ELF-1 (cell line): Measurements from ENCODE around the gene ZNF419.
A peak's percentile ranks its signal among the peaks of the same experiment; 100 is the strongest.
"Not testable (repeated sequence)": the region's sequence is repeated elsewhere in the genome, so short reads cannot be mapped to it uniquely, and the experiment has no call there.

Experiments
- DNase-seq: peaks from one replicate; pipeline ENCODE4 v3.0.0-alpha.2; 2016; ENCODE audit warnings: low read depth, low spot score

ZNF419 gene

GRCh38 chr19:57487477-57488298, at the start of gene ZNF419:
Gene ZNF419, plus strand, starts transcription at chr19:57487750. Its CDS starts 201 bp downstream, at chr19:57487951.
- DNase-seq, result peak; percentile 91

- DNase-seq, result no peak
Observed at GRCh38 chr19:57437931-57438330, 49.6 kb upstream of the ZNF419 start.

GRCh38 chr19:57438925-57439324, 48.6 kb upstream of the ZNF419 start:
- no peak for DNase-seq

DNA sequence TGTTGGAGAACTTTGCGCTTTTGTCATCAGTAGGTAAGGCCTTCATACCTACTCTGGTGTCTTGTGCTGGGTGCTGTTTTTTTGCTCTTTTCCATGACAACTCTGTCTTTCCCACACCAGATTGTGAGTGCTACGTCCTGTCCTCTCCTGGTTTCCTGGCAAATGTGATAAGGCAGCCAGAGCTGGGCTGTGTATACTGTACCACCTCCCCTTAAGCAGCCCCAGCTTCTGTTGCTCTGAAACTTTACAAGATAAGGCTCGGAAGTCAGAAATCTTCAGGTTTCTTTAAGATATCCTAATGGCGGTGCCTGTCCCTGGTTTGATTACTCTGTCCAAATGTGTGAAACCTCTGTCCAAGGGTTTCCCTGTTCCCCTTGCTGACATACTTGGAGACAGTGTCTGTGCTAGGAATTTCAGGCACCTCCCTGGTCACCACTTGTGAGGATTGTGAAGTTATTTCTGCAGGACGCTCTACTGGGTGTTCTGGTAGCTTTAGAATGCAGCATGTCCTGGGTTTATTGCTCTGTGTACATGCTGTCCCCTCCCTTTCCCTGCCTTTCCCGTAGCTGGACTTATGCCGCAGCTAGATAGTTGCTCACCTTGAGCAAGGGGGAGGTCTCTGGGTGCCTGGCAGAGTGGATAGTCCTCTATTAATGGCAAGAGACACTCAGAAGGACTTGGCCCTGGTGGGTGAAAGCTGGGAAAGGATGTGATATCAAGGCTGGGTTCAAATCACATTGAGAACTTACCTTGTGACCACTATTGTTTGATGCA, 45.4 kb upstream of the ZNF419 start:
- DNase-seq, result no peak

- DNase-seq, result no peak
Observed at GRCh38 chr19:57443121-57443696, 44.3 kb upstream of the ZNF419 start.

- no peak for DNase-seq
Observed at GRCh38 chr19:57452307-57452706, 35.2 kb upstream of the ZNF419 start.

DNA sequence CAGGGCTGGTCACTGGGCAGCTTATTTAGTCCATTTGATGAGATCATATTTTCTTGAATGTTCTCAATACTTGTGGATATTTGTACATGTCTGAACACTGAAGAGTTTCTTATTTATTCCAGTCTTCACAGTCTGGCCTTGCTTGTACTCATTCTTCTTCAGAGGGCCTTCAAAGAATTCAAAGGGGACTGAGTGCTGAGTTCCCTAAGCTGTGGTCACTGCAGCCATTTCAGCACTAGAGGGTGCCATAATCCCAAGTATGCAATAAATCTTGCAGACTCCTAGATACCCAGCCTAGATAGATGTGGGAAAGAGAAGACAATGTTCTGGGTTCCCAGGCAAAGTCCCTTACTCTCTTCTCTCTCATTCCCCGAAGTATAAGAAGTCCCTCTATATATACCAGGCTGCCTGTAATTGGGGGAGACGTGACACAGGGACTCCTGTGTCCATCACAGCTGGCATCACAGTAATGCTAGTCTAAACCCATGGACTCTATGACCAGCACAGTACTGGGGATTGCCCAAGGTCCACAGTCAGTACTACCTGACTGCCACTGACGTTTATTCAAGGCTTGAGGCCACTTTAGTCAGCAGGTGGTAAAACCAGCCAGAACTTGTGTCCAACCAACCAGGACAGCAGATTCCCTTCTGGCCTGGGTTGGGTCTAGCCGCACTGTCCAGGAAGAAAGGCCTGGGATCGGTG, 21.7 kb upstream of the ZNF419 start:
- DNase-seq, result peak; percentile 55

DNA sequence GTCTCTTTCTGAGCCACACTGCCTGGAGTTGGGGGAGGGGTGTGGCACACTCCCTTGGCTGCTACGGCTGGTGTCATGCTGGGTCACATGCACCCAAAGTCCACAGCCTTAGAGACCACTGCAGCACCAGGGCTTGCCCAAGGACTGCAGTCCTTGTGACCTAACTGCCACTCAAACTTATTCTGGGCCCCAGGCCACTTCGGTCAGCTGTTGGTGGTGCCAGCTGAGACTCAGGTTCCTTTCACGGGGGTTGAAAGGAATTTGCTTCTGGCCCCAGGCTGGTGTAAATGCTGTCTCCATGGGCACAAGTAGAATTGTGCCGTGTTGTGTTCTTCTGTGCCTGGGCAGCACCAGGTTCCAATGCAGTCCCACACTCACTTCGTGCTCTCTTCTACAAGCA, 21.1 kb upstream of the ZNF419 start:
- no peak for DNase-seq

- DNase-seq, result no peak
Observed at GRCh38 chr19:57473646-57474045, 13.9 kb upstream of the ZNF419 start.

GRCh38 chr19:57477191-57478008, 10.2 kb upstream of the ZNF419 start, which contains the start of gene ZNF772:
Gene ZNF772, minus strand, starts transcription at chr19:57477566. Its CDS starts 257 bp downstream, at chr19:57477309.
- peak; percentile 96 for DNase-seq

- not testable (repeated sequence) for DNase-seq
Observed at GRCh38 chr19:57488299-57488644, 722 bp downstream of the ZNF419 start.

GRCh38 chr19:57499332-57499679, 11.8 kb downstream of the ZNF419 start:
- not testable (repeated sequence) for DNase-seq

GRCh38 chr19:57499680-57500395, 12.3 kb downstream of the ZNF419 start, which contains the start of gene ZNF773:
Gene ZNF773, plus strand, starts transcription at chr19:57499938. Its CDS starts 143 bp downstream, at chr19:57500081.
- DNase-seq, result peak; percentile 95

DNA sequence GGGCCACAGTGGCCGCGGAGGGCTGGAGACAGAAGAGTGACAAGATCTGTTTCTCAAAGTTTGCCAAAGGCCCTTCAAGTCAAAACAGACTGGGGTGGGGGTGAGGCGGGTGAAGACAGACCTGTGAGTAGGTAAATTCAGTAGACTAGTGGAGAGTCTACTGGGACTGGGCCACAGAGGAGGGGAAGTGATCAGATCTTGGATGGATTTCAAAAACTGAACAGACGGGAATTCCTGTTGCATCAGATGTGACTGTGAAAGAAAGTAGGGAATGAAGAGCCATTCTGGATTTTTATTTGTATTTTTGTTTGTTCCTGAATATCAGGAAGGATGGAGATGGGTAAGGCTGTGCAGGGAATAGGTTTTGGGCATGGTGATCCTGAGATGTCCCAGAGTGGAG, 12.8 kb downstream of the ZNF419 start:
- not testable (repeated sequence) for DNase-seq

DNA sequence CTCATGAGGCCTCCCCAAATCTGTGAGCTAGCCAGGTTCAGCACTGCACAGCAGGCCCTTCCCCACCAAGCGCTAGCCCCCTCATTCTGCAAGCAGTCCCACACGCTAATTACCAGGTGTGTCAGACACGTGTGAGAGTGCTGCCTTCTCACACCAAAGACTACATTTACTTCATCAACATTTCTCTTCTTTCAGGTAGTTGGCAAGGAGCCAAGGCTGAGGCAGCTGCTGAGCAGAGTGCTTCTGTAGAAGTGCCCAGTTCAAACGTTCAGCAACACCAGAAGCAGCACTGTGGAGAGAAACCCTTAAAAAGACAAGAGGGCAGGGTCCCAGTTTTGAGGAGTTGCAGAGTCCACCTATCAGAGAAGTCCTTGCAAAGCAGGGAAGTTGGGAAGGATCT, 18.6 kb downstream of the ZNF419 start:
- DNase-seq, result no peak

DNA sequence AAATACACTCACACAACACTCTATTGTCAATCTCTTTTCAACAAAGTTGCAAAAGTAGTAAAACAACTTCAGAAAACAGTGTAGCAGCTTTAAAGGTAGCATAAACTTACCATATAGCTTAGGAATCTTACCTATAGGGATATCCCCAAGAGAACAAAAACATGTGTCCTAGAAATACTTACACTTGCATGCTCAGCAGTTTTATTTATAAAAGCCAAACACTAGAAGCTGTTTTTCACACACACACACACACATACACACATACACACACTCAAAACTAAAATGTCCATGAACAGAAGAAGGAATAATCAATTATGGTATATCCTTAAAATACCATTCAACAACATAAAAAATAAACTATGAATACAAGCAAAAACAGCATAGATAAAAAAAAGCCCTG, 23.9 kb downstream of the ZNF419 start:
- no peak for DNase-seq

DNA sequence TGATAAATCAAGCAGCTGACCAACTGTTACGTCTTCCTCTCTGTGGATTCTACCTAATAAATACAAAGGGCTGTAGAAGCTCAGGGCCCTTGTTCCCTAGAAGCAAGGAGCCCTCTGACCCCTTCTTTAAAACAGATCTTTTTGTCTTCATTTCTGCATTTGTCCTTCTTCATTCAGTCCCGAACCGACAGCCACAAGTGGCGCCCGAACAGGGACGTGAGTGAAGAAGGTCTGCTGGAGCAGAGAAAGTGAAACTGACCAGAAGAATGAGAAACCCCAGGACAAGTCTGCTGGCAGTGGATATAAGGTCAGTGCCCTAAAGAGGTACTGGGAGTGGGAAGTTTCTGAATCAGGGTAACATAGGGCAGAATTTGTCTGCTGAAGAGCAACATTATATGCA, 25.3 kb downstream of the ZNF419 start:
- DNase-seq, result no peak

GRCh38 chr19:57515255-57515654, 27.7 kb downstream of the ZNF419 start:
- no peak for DNase-seq

- DNase-seq, result not testable (repeated sequence)
Observed at GRCh38 chr19:57518021-57518420, 30.5 kb downstream of the ZNF419 start.
